Measurements from ENCODE around the gene USP49.

USP49 gene

GRCh38 chr6:41936073-41936837, 41.1 kb upstream of the USP49 start:
- Mint-ChIP-seq H3K9me3 (no peaks in the 10 kb centered on the region), H3K27me3 (ENCODE audit: low read depth) (no peaks in the 10 kb centered on the region), H3K27ac (peak overlapping the region; percentile 85), H3K4me1 (ENCODE audit: low read depth) (peaks cover 55% of the 10 kb centered on the region), H3K36me3 (ENCODE audit: low read depth) (peaks cover 91% of the 10 kb centered on the region), H3K4me3 (peak overlapping the region; percentile 99)
- DNase-seq (ENCODE audit: low spot score) = peak; percentile 86

GRCh38 chr6:41935685-41936072, 40.5 kb upstream of the USP49 start:
- Mint-ChIP-seq H3K36me3 (ENCODE audit: low read depth) (peaks cover 95% of the 10 kb centered on the region), H3K27ac (peak overlapping the region; percentile 85), H3K9me3 (no peaks in the 10 kb centered on the region), H3K4me3 (peak overlapping the region; percentile 99), H3K27me3 (ENCODE audit: low read depth) (no peaks in the 10 kb centered on the region), H3K4me1 (ENCODE audit: low read depth) (peaks cover 55% of the 10 kb centered on the region)
- DNase-seq (ENCODE audit: low spot score) = no peak

- Mint-ChIP-seq H3K4me3 (peak overlapping the region; percentile 99), H3K36me3 (ENCODE audit: low read depth) (peaks cover 91% of the 10 kb centered on the region), H3K27me3 (ENCODE audit: low read depth) (no peaks in the 10 kb centered on the region), H3K9me3 (no peaks in the 10 kb centered on the region), H3K27ac (peak overlapping the region; percentile 85), H3K4me1 (ENCODE audit: low read depth) (peaks cover 55% of the 10 kb centered on the region)
- no peak for DNase-seq (ENCODE audit: low spot score)
These were observed 40.0 kb upstream of the USP49 start for GRCh38 chr6:41935193-41935574.

- peaks cover 91% of the 10 kb centered on the region for H3K36me3 Mint-ChIP-seq (ENCODE audit: low read depth)
- H3K4me3 Mint-ChIP-seq = peak overlapping the region; percentile 99
- DNase-seq (ENCODE audit: low spot score) = no peak
- H3K27me3 Mint-ChIP-seq (ENCODE audit: low read depth) = no peaks in the 10 kb centered on the region
- no peaks in the 10 kb centered on the region for H3K9me3 Mint-ChIP-seq
- peaks cover 57% of the 10 kb centered on the region for H3K4me1 Mint-ChIP-seq (ENCODE audit: low read depth)
- peak overlapping the region; percentile 85 for H3K27ac Mint-ChIP-seq
These were observed 39.4 kb upstream of the USP49 start for GRCh38 chr6:41934278-41935192.

- no peaks in the 10 kb centered on the region for H3K27me3 Mint-ChIP-seq (ENCODE audit: low read depth)
- H3K27ac Mint-ChIP-seq = peak overlapping the region; percentile 1
- H3K9me3 Mint-ChIP-seq = no peaks in the 10 kb centered on the region
- no peak for DNase-seq (ENCODE audit: low spot score)
- H3K36me3 Mint-ChIP-seq (ENCODE audit: low read depth) = peaks cover 80% of the 10 kb centered on the region
- H3K4me1 Mint-ChIP-seq (ENCODE audit: low read depth) = peaks cover 43% of the 10 kb centered on the region
- no peak overlapping the region for H3K4me3 Mint-ChIP-seq
These were observed 37.2 kb upstream of the USP49 start for GRCh38 chr6:41932378-41932777.

- H3K27me3 Mint-ChIP-seq (ENCODE audit: low read depth) = no peaks in the 10 kb centered on the region
- H3K9me3 Mint-ChIP-seq = no peaks in the 10 kb centered on the region
- no peak overlapping the region for H3K4me3 Mint-ChIP-seq
- H3K27ac Mint-ChIP-seq = peak overlapping the region; percentile 1
- H3K36me3 Mint-ChIP-seq (ENCODE audit: low read depth) = peaks cover 78% of the 10 kb centered on the region
- no peak for DNase-seq (ENCODE audit: low spot score)
- peaks cover 39% of the 10 kb centered on the region for H3K4me1 Mint-ChIP-seq (ENCODE audit: low read depth)
These were observed 36.6 kb upstream of the USP49 start for GRCh38 chr6:41931792-41932191.

- Mint-ChIP-seq H3K9me3 (no peaks in the 10 kb centered on the region), H3K27ac (no peak overlapping the region), H3K36me3 (ENCODE audit: low read depth) (peaks cover 65% of the 10 kb centered on the region), H3K4me1 (ENCODE audit: low read depth) (peaks cover 27% of the 10 kb centered on the region), H3K27me3 (ENCODE audit: low read depth) (no peaks in the 10 kb centered on the region), H3K4me3 (no peak overlapping the region)
- no peak for DNase-seq (ENCODE audit: low spot score)
These were observed 34.7 kb upstream of the USP49 start for GRCh38 chr6:41929924-41930323.

- peaks cover 33% of the 10 kb centered on the region for H3K4me1 Mint-ChIP-seq (ENCODE audit: low read depth)
- no peaks in the 10 kb centered on the region for H3K9me3 Mint-ChIP-seq
- H3K27me3 Mint-ChIP-seq (ENCODE audit: low read depth) = no peaks in the 10 kb centered on the region
- H3K27ac Mint-ChIP-seq = no peak overlapping the region
- no peak overlapping the region for H3K4me3 Mint-ChIP-seq
- H3K36me3 Mint-ChIP-seq (ENCODE audit: low read depth) = peaks cover 63% of the 10 kb centered on the region
- no peak for DNase-seq (ENCODE audit: low spot score)
These were observed 32.1 kb upstream of the USP49 start for GRCh38 chr6:41927253-41927652.

GRCh38 chr6:41922154-41922553, 27.0 kb upstream of the USP49 start:
- Mint-ChIP-seq H3K4me1 (ENCODE audit: low read depth) (peaks cover 37% of the 10 kb centered on the region), H3K27me3 (ENCODE audit: low read depth) (no peaks in the 10 kb centered on the region), H3K4me3 (peak overlapping the region; percentile 99), H3K36me3 (ENCODE audit: low read depth) (peaks cover 33% of the 10 kb centered on the region), H3K27ac (peak overlapping the region; percentile 98), H3K9me3 (no peaks in the 10 kb centered on the region)
- DNase-seq (ENCODE audit: low spot score) = no peak

- no peak for DNase-seq (ENCODE audit: low spot score)
- Mint-ChIP-seq H3K27ac (peak overlapping the region; percentile 98), H3K27me3 (ENCODE audit: low read depth) (no peaks in the 10 kb centered on the region), H3K4me3 (peak overlapping the region; percentile 99), H3K9me3 (no peaks in the 10 kb centered on the region), H3K4me1 (ENCODE audit: low read depth) (peaks cover 37% of the 10 kb centered on the region), H3K36me3 (ENCODE audit: low read depth) (peaks cover 33% of the 10 kb centered on the region)
These were observed 26.5 kb upstream of the USP49 start for GRCh38 chr6:41921712-41921998.

GRCh38 chr6:41920921-41921711, 25.9 kb upstream of the USP49 start, which contains the start of the genes BYSL and MED20:
TSS of gene BYSL (plus strand) at chr6:41921499. CDS start at chr6:41921563, 64 bp downstream.
TSS of gene MED20 (minus strand) at chr6:41921139. CDS start at chr6:41921018, 121 bp downstream.
- Mint-ChIP-seq H3K36me3 (ENCODE audit: low read depth) (peaks cover 35% of the 10 kb centered on the region), H3K9me3 (no peaks in the 10 kb centered on the region), H3K4me1 (ENCODE audit: low read depth) (peaks cover 37% of the 10 kb centered on the region), H3K4me3 (peak within 1 kb of the TSS; percentile 99), H3K27ac (peak within 1 kb of the TSS; percentile 98), H3K27me3 (ENCODE audit: low read depth) (no peaks in the 10 kb centered on the region)
- peak; percentile 92 for DNase-seq (ENCODE audit: low spot score)

- Mint-ChIP-seq H3K9me3 (no peaks in the 10 kb centered on the region), H3K4me1 (ENCODE audit: low read depth) (peaks cover 28% of the 10 kb centered on the region), H3K27ac (no peak overlapping the region), H3K4me3 (no peak overlapping the region), H3K27me3 (ENCODE audit: low read depth) (no peaks in the 10 kb centered on the region), H3K36me3 (ENCODE audit: low read depth) (peaks cover 22% of the 10 kb centered on the region)
- DNase-seq (ENCODE audit: low spot score) = no peak
These were observed 22.4 kb upstream of the USP49 start for GRCh38 chr6:41917528-41917927.

GRCh38 chr6:41914869-41915530, 19.8 kb upstream of the USP49 start:
- Mint-ChIP-seq H3K4me3 (no peak overlapping the region), H3K27ac (peak overlapping the region; percentile 41), H3K27me3 (ENCODE audit: low read depth) (no peaks in the 10 kb centered on the region), H3K4me1 (ENCODE audit: low read depth) (peaks cover 17% of the 10 kb centered on the region), H3K9me3 (no peaks in the 10 kb centered on the region), H3K36me3 (ENCODE audit: low read depth) (peaks cover 23% of the 10 kb centered on the region)
- DNase-seq (ENCODE audit: low spot score) = no peak

Measured in T-helper 2 cell treated with Interferon-gamma antibody and Interleukin-4, amounts not matched to agents 5 μg/mL and 100 μg/mL, for 36 hours (primary cell).